Measurements from ENCODE around the gene WDFY4. TPM values are rescaled to one million over a fixed set of nuclear protein-coding genes. Genes with fewer than 3 reads are reported as not detected.

The WDFY4 gene, protein sequence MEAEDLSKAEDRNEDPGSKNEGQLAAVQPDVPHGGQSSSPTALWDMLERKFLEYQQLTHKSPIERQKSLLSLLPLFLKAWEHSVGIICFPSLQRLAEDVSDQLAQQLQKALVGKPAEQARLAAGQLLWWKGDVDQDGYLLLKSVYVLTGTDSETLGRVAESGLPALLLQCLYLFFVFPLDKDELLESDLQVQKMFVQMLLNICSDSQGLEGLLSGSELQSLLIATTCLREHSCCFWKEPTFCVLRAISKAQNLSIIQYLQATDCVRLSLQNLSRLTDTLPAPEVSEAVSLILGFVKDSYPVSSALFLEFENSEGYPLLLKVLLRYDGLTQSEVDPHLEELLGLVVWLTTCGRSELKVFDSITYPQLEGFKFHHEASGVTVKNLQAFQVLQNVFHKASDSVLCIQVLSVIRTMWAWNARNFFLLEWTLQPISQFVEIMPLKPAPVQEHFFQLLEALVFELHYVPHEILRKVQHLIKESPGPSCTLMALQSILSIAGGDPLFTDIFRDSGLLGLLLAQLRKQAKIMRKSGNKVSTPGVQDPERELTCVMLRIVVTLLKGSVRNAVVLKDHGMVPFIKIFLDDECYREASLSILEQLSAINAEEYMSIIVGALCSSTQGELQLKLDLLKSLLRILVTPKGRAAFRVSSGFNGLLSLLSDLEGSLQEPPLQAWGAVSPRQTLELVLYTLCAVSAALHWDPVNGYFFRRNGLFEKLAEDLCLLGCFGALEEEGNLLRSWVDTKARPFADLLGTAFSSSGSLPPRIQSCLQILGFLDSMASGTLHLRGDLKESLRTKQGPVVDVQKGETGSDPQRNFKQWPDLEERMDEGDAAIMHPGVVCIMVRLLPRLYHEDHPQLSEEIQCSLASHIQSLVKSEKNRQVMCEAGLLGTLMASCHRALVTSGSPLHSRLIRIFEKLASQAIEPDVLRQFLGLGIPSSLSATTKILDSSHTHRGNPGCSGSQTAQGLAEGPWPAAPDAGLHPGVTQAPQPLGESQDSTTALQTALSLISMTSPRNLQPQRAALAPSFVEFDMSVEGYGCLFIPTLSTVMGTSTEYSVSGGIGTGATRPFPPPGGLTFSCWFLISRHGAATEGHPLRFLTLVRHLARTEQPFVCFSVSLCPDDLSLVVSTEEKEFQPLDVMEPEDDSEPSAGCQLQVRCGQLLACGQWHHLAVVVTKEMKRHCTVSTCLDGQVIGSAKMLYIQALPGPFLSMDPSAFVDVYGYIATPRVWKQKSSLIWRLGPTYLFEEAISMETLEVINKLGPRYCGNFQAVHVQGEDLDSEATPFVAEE (N-terminal part only)
- 33.8 TPM for total RNA-seq

- TF ChIP-seq, protein P1, sequence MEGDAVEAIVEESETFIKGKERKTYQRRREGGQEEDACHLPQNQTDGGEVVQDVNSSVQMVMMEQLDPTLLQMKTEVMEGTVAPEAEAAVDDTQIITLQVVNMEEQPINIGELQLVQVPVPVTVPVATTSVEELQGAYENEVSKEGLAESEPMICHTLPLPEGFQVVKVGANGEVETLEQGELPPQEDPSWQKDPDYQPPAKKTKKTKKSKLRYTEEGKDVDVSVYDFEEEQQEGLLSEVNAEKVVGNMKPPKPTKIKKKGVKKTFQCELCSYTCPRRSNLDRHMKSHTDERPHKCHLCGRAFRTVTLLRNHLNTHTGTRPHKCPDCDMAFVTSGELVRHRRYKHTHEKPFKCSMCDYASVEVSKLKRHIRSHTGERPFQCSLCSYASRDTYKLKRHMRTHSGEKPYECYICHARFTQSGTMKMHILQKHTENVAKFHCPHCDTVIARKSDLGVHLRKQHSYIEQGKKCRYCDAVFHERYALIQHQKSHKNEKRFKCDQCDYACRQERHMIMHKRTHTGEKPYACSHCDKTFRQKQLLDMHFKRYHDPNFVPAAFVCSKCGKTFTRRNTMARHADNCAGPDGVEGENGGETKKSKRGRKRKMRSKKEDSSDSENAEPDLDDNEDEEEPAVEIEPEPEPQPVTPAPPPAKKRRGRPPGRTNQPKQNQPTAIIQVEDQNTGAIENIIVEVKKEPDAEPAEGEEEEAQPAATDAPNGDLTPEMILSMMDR (IDR thresholded peaks at IDR 0.05): no peak
- intact Hi-C loops (cut with DNase I): no loop called here
- no peaks in the 10 kb centered on the region for H3K4me1 ChIP-seq
- H3K27ac ChIP-seq: peak within 1 kb of the TSS in 1 of 2 donors; percentile 19
- H3K36me3 ChIP-seq: no peaks in the 10 kb centered on the region
- no peaks in the 10 kb centered on the region for H3K9me3 ChIP-seq
- peak within 1 kb of the TSS in 1 of 2 donors; percentile 4 for H3K4me3 ChIP-seq
- H3K27me3 ChIP-seq: no peaks in the 10 kb centered on the region
- DNase-seq (ENCODE audit: low spot score in 2 of 2): no peak
These were observed at the start of gene WDFY4 for GRCh38 chr10:48684792-48685623. Gene WDFY4 (plus strand): TSS chr10:48684873. CDS start chr10:48709733, 24,860 bp downstream.

- no peak overlapping the region for H3K4me3 ChIP-seq
- intact Hi-C loops (cut with DNase I): no loop called here
- H3K27ac ChIP-seq: peak overlapping the region in 1 of 2 donors; percentile 75
- TF ChIP-seq, protein P1 (IDR thresholded peaks at IDR 0.05): no peak
- no peaks in the 10 kb centered on the region for H3K36me3 ChIP-seq
- DNase-seq (ENCODE audit: low spot score in 2 of 2): no peak
- H3K9me3 ChIP-seq: no peaks in the 10 kb centered on the region
- H3K27me3 ChIP-seq: no peaks in the 10 kb centered on the region
- H3K4me1 ChIP-seq: peaks cover 11 to 19% of the 10 kb centered on the region in 2 donors
These were observed 49.6 kb upstream of the WDFY4 start for GRCh38 chr10:48634984-48635557.

- intact Hi-C loops (cut with DNase I): no loop called here
- H3K9me3 ChIP-seq: peaks cover 0 to 4% of the 10 kb centered on the region in 2 donors
- H3K27me3 ChIP-seq: no peaks in the 10 kb centered on the region
- no peak for DNase-seq (ENCODE audit: low spot score in 2 of 2)
- TF ChIP-seq, protein P1 (IDR thresholded peaks at IDR 0.05): no peak
- no peaks in the 10 kb centered on the region for H3K36me3 ChIP-seq
- peaks cover 11 to 19% of the 10 kb centered on the region in 2 donors for H3K4me1 ChIP-seq
- H3K4me3 ChIP-seq: no peak overlapping the region
- no peak overlapping the region for H3K27ac ChIP-seq
These were observed 48.4 kb upstream of the WDFY4 start for GRCh38 chr10:48636231-48636630.

GRCh38 chr10:48636901-48637300 is 47.8 kb upstream of the WDFY4 start:
- H3K9me3 ChIP-seq: peaks cover 0 to 10% of the 10 kb centered on the region in 2 donors
- no peak overlapping the region for H3K4me3 ChIP-seq
- DNase-seq (ENCODE audit: low spot score in 2 of 2): no peak
- TF ChIP-seq, protein P1 (IDR thresholded peaks at IDR 0.05): no peak
- no peaks in the 10 kb centered on the region for H3K36me3 ChIP-seq
- no peak overlapping the region for H3K27ac ChIP-seq
- intact Hi-C loops (cut with DNase I): no loop called here
- peaks cover 11 to 19% of the 10 kb centered on the region in 2 donors for H3K4me1 ChIP-seq
- H3K27me3 ChIP-seq: no peaks in the 10 kb centered on the region
